ENCODE data around the gene CHST13.

GRCh38 chr3:126550488-126551051 is 26.6 kb downstream of the CHST13 start:
- no peak for TF ChIP-seq CTCF (IDR thresholded peaks at IDR 0.05)
- no peak for TF ChIP-seq POLR2A (IDR thresholded peaks at IDR 0.05)

Data from Peyer's patch (tissue), 4 donors.